Neural progenitor cell (in vitro differentiated cells): Measurements from ENCODE around the gene MRPL39.
A peak's percentile ranks its signal among the peaks of the same experiment; 100 is the strongest.

Experiments
- CTCF ChIP-seq: fragments of 200-600 bp; sonication (generic); IDR thresholded peaks from 2 replicates; pipeline ENCODE4 v1.5.1; 2017; ENCODE audit warnings: antibody characterized with exemption, mild to moderate bottlenecking
- EZH2 ChIP-seq: fragments of 200-600 bp; sonication (generic); IDR thresholded peaks from 2 replicates; pipeline ENCODE4 v1.6.1; 2017; ENCODE audit warnings: antibody characterized with exemption, mild to moderate bottlenecking, moderate library complexity
- EZH2phosphoT487 ChIP-seq: fragments of 200-600 bp; sonication (generic); IDR thresholded peaks from 2 replicates; pipeline ENCODE4 v1.6.1; 2017; ENCODE audit warnings: antibody characterized with exemption

- TF ChIP-seq CTCF (peak; percentile 52), EZH2 (no peak), EZH2phosphoT487 (no peak)
These were observed 32.4 kb upstream of the MRPL39 start for GRCh38 chr21:25639551-25640201.
